ENCODE data around the gene ZBTB21. TPM values are rescaled to one million over a fixed set of nuclear protein-coding genes. Genes with fewer than 3 reads are reported as not detected.

ZBTB21 gene
- total and polyA plus RNA-seq, 2 of the 8 experiments (the other 6 are each of a cell fraction or from before 2014, with no cell fraction given), result 3.9 to 17.8 TPM

DNA sequence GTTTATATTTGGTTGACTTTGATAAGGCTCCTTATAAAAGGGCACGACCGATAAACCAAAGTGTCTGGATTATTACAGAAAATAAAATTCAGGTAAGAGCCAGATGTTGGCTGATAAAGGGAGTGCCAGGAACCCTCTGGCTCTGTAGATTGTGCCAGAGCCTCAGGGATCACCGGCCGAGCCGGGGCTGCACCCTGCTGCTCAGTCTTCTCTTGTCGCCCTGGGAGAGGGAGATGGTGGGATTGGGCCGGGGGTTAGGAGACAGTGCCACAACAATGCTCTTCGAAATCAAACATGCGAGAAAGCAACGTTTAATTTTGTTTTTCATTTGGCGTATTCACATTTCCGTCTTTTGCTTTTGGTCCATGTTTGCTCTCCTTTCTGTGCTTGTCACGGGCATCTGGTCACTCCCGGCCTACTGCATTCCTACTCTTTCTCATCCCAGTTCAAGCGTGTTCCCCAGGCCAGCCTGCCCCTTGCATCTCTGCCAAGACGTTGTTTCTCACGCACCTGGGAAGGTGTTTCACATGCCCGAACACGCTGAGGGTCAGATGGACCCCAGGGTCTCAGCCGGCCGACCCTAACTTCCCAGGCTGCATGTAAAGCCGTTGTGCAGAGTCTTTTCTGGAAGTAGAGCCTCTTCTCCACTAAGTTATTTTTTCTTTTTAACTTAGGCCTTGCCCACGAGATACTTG lies 37.5 kb downstream of the ZBTB21 start (continued):
- TF ChIP-seq, protein P1, sequence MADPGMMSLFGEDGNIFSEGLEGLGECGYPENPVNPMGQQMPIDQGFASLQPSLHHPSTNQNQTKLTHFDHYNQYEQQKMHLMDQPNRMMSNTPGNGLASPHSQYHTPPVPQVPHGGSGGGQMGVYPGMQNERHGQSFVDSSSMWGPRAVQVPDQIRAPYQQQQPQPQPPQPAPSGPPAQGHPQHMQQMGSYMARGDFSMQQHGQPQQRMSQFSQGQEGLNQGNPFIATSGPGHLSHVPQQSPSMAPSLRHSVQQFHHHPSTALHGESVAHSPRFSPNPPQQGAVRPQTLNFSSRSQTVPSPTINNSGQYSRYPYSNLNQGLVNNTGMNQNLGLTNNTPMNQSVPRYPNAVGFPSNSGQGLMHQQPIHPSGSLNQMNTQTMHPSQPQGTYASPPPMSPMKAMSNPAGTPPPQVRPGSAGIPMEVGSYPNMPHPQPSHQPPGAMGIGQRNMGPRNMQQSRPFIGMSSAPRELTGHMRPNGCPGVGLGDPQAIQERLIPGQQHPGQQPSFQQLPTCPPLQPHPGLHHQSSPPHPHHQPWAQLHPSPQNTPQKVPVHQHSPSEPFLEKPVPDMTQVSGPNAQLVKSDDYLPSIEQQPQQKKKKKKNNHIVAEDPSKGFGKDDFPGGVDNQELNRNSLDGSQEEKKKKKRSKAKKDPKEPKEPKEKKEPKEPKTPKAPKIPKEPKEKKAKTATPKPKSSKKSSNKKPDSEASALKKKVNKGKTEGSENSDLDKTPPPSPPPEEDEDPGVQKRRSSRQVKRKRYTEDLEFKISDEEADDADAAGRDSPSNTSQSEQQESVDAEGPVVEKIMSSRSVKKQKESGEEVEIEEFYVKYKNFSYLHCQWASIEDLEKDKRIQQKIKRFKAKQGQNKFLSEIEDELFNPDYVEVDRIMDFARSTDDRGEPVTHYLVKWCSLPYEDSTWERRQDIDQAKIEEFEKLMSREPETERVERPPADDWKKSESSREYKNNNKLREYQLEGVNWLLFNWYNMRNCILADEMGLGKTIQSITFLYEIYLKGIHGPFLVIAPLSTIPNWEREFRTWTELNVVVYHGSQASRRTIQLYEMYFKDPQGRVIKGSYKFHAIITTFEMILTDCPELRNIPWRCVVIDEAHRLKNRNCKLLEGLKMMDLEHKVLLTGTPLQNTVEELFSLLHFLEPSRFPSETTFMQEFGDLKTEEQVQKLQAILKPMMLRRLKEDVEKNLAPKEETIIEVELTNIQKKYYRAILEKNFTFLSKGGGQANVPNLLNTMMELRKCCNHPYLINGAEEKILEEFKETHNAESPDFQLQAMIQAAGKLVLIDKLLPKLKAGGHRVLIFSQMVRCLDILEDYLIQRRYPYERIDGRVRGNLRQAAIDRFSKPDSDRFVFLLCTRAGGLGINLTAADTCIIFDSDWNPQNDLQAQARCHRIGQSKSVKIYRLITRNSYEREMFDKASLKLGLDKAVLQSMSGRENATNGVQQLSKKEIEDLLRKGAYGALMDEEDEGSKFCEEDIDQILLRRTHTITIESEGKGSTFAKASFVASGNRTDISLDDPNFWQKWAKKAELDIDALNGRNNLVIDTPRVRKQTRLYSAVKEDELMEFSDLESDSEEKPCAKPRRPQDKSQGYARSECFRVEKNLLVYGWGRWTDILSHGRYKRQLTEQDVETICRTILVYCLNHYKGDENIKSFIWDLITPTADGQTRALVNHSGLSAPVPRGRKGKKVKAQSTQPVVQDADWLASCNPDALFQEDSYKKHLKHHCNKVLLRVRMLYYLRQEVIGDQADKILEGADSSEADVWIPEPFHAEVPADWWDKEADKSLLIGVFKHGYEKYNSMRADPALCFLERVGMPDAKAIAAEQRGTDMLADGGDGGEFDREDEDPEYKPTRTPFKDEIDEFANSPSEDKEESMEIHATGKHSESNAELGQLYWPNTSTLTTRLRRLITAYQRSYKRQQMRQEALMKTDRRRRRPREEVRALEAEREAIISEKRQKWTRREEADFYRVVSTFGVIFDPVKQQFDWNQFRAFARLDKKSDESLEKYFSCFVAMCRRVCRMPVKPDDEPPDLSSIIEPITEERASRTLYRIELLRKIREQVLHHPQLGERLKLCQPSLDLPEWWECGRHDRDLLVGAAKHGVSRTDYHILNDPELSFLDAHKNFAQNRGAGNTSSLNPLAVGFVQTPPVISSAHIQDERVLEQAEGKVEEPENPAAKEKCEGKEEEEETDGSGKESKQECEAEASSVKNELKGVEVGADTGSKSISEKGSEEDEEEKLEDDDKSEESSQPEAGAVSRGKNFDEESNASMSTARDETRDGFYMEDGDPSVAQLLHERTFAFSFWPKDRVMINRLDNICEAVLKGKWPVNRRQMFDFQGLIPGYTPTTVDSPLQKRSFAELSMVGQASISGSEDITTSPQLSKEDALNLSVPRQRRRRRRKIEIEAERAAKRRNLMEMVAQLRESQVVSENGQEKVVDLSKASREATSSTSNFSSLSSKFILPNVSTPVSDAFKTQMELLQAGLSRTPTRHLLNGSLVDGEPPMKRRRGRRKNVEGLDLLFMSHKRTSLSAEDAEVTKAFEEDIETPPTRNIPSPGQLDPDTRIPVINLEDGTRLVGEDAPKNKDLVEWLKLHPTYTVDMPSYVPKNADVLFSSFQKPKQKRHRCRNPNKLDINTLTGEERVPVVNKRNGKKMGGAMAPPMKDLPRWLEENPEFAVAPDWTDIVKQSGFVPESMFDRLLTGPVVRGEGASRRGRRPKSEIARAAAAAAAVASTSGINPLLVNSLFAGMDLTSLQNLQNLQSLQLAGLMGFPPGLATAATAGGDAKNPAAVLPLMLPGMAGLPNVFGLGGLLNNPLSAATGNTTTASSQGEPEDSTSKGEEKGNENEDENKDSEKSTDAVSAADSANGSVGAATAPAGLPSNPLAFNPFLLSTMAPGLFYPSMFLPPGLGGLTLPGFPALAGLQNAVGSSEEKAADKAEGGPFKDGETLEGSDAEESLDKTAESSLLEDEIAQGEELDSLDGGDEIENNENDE (IDR thresholded peaks at IDR 0.05; ENCODE audit: insufficient replicate concordance, low read length), result no peak
- TF ChIP-seq ASH2L (IDR thresholded peaks at IDR 0.05; ENCODE audit: low read length), result no peak
- no peak for TF ChIP-seq SAP30 (IDR thresholded peaks at IDR 0.05; ENCODE audit: insufficient read depth, insufficient replicate concordance, low read length)
